Measurements from ENCODE around the gene ZNF69. TPM values are rescaled to one million over a fixed set of nuclear protein-coding genes. Genes with fewer than 3 reads are reported as not detected.

Gene ZNF69
- total RNA-seq, 1 experiment from 2014 or later = 28.7 TPM

DNA sequence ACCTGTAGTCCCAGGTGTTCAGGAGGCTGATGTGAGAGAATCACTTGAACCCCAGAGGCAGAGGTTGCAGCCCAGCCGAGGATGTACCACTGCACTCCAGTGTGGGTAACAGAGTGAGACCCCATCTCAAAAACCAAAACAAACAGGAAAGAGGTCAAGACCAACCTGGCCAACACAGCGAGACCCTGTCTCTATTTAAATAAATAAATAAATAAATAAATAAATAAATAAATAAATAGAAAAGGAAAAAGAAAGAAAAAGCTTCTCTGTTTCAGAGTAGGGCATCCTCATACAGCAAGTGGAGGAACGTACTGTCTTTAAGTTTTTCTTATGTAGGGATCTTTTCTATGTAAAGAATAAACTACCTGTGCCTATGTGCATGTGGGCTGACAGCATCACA, 39.6 kb downstream of the ZNF69 start:
- no peak overlapping the region for H3K4me3 Mint-ChIP-seq
- peaks cover 19% of the 10 kb centered on the region for H3K36me3 Mint-ChIP-seq
- CTCF ChIA-PET = no interaction called here
- POLR2A ChIA-PET = no interaction called here
- H3K4me1 Mint-ChIP-seq = peaks cover 24% of the 10 kb centered on the region
- no peaks in the 10 kb centered on the region; the same call in 1 of the 2 replicates for H3K9me3 Mint-ChIP-seq
- no peak for ATAC-seq
- no peaks in the 10 kb centered on the region; the same call in 1 of the 2 replicates for H3K27me3 Mint-ChIP-seq (ENCODE audit: low read depth)
- no peak for DNase-seq (ENCODE audit: low spot score)
- H3K27ac Mint-ChIP-seq = no peak overlapping the region
- TF ChIP-seq, protein P1, sequence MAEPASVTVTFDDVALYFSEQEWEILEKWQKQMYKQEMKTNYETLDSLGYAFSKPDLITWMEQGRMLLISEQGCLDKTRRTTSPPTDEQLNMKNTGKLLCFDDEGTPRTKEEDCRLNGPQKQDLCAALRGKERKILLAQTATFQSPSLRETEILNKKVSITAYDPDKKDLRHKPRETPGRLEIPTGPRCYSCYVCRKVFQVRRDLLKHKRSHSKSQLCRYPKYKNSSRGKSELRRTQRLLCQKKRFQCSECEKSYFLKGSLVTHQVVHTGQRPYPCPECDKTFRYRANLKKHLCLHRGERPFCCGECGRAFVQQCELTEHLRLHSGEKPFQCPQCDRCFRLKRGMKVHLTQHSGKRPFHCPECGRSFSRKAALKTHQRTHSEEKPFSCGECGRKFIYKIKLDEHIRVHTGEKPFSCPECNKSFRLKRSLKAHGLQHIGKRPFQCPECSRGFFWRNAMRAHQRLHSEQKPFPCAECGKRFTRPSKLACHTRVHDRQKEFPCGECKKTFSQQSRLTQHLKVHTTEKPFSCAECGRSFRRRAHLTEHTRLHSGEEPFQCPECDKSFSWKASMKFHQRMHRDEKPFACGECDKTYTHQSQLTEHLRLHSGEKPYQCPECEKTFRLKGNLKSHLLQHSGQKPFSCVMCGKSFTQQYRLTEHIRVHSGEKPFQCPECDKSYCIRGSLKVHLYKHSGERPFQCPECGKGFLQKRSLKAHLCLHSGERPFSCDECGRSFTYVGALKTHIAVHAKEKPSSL (CRISPR knock-in tag; conservative IDR thresholded peaks at IDR 0.05) = no peak
- TF ChIP-seq, protein P2, sequence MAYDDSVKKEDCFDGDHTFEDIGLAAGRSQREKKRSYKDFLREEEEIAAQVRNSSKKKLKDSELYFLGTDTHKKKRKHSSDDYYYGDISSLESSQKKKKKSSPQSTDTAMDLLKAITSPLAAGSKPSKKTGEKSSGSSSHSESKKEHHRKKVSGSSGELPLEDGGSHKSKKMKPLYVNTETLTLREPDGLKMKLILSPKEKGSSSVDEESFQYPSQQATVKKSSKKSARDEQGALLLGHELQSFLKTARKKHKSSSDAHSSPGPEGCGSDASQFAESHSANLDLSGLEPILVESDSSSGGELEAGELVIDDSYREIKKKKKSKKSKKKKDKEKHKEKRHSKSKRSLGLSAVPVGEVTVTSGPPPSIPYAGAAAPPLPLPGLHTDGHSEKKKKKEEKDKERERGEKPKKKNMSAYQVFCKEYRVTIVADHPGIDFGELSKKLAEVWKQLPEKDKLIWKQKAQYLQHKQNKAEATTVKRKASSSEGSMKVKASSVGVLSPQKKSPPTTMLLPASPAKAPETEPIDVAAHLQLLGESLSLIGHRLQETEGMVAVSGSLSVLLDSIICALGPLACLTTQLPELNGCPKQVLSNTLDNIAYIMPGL (CRISPR knock-in tag; IDR thresholded peaks at IDR 0.05) = no peak
- TF ChIP-seq, protein P3, sequence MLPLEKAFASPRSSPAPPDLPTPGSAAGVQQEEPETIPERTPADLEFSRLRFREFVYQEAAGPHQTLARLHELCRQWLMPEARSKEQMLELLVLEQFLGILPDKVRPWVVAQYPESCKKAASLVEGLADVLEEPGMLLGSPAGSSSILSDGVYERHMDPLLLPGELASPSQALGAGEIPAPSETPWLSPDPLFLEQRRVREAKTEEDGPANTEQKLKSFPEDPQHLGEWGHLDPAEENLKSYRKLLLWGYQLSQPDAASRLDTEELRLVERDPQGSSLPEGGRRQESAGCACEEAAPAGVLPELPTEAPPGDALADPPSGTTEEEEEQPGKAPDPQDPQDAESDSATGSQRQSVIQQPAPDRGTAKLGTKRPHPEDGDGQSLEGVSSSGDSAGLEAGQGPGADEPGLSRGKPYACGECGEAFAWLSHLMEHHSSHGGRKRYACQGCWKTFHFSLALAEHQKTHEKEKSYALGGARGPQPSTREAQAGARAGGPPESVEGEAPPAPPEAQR (CRISPR knock-in tag; IDR thresholded peaks at IDR 0.05) = no peak
- TF ChIP-seq ETV6 (CRISPR knock-in tag; IDR thresholded peaks at IDR 0.05) = no peak
- no peak for TF ChIP-seq ZNF396 (CRISPR knock-in tag; IDR thresholded peaks at IDR 0.05; ENCODE audit: borderline replicate concordance)
- TF ChIP-seq, protein P4, sequence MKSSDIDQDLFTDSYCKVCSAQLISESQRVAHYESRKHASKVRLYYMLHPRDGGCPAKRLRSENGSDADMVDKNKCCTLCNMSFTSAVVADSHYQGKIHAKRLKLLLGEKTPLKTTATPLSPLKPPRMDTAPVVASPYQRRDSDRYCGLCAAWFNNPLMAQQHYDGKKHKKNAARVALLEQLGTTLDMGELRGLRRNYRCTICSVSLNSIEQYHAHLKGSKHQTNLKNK (CRISPR knock-in tag; IDR thresholded peaks at IDR 0.05) = no peak
- no peak for TF ChIP-seq ZNF416 (CRISPR knock-in tag; IDR thresholded peaks at IDR 0.05)
- TF ChIP-seq, protein P5, sequence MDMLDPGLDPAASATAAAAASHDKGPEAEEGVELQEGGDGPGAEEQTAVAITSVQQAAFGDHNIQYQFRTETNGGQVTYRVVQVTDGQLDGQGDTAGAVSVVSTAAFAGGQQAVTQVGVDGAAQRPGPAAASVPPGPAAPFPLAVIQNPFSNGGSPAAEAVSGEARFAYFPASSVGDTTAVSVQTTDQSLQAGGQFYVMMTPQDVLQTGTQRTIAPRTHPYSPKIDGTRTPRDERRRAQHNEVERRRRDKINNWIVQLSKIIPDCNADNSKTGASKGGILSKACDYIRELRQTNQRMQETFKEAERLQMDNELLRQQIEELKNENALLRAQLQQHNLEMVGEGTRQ (CRISPR knock-in tag; IDR thresholded peaks at IDR 0.05) = no peak
- TF ChIP-seq MXD4 (CRISPR knock-in tag; IDR thresholded peaks at IDR 0.05; ENCODE audit: borderline replicate concordance) = no peak
- TF ChIP-seq, protein P6, sequence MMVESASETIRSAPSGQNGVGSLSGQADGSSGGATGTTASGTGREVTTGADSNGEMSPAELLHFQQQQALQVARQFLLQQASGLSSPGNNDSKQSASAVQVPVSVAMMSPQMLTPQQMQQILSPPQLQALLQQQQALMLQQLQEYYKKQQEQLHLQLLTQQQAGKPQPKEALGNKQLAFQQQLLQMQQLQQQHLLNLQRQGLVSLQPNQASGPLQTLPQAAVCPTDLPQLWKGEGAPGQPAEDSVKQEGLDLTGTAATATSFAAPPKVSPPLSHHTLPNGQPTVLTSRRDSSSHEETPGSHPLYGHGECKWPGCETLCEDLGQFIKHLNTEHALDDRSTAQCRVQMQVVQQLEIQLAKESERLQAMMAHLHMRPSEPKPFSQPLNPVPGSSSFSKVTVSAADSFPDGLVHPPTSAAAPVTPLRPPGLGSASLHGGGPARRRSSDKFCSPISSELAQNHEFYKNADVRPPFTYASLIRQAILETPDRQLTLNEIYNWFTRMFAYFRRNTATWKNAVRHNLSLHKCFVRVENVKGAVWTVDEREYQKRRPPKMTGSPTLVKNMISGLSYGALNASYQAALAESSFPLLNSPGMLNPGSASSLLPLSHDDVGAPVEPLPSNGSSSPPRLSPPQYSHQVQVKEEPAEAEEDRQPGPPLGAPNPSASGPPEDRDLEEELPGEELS (CRISPR knock-in tag; IDR thresholded peaks at IDR 0.05) = no peak
- no peak for TF ChIP-seq ELF4 (CRISPR knock-in tag; IDR thresholded peaks at IDR 0.05; ENCODE audit: low read depth)
- no peak for TF ChIP-seq FOXP1 (CRISPR knock-in tag; IDR thresholded peaks at IDR 0.05; ENCODE audit: borderline replicate concordance)

DNA sequence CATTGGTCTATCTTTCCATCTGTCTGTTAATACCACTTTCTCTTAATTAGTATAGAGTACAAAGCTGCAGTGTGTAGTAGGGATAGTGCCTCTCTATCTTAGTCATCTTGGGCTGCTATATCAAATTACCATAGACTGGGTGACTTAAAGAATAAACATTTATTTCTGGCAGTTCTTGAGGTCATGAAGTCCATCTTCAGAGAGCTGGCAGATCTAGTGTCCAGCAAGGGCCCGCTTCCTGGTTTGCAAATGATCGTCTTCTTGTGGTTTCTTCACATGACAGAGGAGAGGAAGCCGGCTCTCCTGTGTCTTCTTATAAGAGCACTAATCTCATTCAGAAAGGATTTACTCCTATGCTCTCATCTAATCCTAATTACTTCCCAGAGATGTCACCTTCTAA, 43.5 kb downstream of the ZNF69 start:
- no peak overlapping the region for H3K4me3 Mint-ChIP-seq
- peaks cover 12% of the 10 kb centered on the region for H3K9me3 Mint-ChIP-seq
- no peak overlapping the region for H3K27ac Mint-ChIP-seq
- no peak for DNase-seq (ENCODE audit: low spot score)
- ChIA-PET POLR2A (interaction anchor here (0.7 kb wide), 1 partner anchor 351 kb away, joined by 3 read pairs; no protein-coding TSS in a partner anchor), CTCF (no interaction called here)
- H3K27me3 Mint-ChIP-seq (ENCODE audit: low read depth) = no peaks in the 10 kb centered on the region
- ATAC-seq = no peak
- H3K36me3 Mint-ChIP-seq = peaks cover 39% of the 10 kb centered on the region
- H3K4me1 Mint-ChIP-seq = peaks cover 4% of the 10 kb centered on the region
- TF ChIP-seq ETV6 (CRISPR knock-in tag; IDR thresholded peaks at IDR 0.05) = no peak
- TF ChIP-seq HMGA2 (CRISPR knock-in tag; IDR thresholded peaks at IDR 0.05) = no peak
- TF ChIP-seq, protein P7, sequence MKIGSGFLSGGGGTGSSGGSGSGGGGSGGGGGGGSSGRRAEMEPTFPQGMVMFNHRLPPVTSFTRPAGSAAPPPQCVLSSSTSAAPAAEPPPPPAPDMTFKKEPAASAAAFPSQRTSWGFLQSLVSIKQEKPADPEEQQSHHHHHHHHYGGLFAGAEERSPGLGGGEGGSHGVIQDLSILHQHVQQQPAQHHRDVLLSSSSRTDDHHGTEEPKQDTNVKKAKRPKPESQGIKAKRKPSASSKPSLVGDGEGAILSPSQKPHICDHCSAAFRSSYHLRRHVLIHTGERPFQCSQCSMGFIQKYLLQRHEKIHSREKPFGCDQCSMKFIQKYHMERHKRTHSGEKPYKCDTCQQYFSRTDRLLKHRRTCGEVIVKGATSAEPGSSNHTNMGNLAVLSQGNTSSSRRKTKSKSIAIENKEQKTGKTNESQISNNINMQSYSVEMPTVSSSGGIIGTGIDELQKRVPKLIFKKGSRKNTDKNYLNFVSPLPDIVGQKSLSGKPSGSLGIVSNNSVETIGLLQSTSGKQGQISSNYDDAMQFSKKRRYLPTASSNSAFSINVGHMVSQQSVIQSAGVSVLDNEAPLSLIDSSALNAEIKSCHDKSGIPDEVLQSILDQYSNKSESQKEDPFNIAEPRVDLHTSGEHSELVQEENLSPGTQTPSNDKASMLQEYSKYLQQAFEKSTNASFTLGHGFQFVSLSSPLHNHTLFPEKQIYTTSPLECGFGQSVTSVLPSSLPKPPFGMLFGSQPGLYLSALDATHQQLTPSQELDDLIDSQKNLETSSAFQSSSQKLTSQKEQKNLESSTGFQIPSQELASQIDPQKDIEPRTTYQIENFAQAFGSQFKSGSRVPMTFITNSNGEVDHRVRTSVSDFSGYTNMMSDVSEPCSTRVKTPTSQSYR (CRISPR knock-in tag; IDR thresholded peaks at IDR 0.05) = no peak
- TF ChIP-seq, protein P8, sequence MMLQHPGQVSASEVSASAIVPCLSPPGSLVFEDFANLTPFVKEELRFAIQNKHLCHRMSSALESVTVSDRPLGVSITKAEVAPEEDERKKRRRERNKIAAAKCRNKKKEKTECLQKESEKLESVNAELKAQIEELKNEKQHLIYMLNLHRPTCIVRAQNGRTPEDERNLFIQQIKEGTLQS (CRISPR knock-in tag; conservative IDR thresholded peaks at IDR 0.05) = no peak
- TF ChIP-seq TP53 (CRISPR knock-in tag; IDR thresholded peaks at IDR 0.05) = no peak
- TF ChIP-seq MXD4 (CRISPR knock-in tag; IDR thresholded peaks at IDR 0.05; ENCODE audit: borderline replicate concordance) = no peak
- no peak for TF ChIP-seq GRHL2 (CRISPR knock-in tag; IDR thresholded peaks at IDR 0.05; ENCODE audit: insufficient replicate concordance, severe bottlenecking)
- TF ChIP-seq, protein P9, sequence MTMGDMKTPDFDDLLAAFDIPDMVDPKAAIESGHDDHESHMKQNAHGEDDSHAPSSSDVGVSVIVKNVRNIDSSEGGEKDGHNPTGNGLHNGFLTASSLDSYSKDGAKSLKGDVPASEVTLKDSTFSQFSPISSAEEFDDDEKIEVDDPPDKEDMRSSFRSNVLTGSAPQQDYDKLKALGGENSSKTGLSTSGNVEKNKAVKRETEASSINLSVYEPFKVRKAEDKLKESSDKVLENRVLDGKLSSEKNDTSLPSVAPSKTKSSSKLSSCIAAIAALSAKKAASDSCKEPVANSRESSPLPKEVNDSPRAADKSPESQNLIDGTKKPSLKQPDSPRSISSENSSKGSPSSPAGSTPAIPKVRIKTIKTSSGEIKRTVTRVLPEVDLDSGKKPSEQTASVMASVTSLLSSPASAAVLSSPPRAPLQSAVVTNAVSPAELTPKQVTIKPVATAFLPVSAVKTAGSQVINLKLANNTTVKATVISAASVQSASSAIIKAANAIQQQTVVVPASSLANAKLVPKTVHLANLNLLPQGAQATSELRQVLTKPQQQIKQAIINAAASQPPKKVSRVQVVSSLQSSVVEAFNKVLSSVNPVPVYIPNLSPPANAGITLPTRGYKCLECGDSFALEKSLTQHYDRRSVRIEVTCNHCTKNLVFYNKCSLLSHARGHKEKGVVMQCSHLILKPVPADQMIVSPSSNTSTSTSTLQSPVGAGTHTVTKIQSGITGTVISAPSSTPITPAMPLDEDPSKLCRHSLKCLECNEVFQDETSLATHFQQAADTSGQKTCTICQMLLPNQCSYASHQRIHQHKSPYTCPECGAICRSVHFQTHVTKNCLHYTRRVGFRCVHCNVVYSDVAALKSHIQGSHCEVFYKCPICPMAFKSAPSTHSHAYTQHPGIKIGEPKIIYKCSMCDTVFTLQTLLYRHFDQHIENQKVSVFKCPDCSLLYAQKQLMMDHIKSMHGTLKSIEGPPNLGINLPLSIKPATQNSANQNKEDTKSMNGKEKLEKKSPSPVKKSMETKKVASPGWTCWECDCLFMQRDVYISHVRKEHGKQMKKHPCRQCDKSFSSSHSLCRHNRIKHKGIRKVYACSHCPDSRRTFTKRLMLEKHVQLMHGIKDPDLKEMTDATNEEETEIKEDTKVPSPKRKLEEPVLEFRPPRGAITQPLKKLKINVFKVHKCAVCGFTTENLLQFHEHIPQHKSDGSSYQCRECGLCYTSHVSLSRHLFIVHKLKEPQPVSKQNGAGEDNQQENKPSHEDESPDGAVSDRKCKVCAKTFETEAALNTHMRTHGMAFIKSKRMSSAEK (CRISPR knock-in tag; IDR thresholded peaks at IDR 0.05; ENCODE audit: borderline replicate concordance) = no peak

Measured in WTC11 (cell line).